Measurements from ENCODE around the gene C11orf71. TPM values are rescaled to one million over a fixed set of nuclear protein-coding genes. Genes with fewer than 3 reads are reported as not detected.

The C11orf71 gene
- total RNA-seq, 6 donors from 2014 or later: 6.2 to 16.8 (median 8.3) TPM

- ATAC-seq (ENCODE audit: low FRiP score in 2 of 2) (no peak), DNase-seq (no peak)
- WGBS, 2 donors: 82 to 91% methylated on average over 5 of the region's 5 CpGs
- no peak for TF ChIP-seq POLR2AphosphoS5 (IDR thresholded peaks at IDR 0.05)
- no peak for TF ChIP-seq POLR2A (IDR thresholded peaks at IDR 0.05)
- no peak for TF ChIP-seq CTCF (IDR thresholded peaks at IDR 0.05)
- no peak for TF ChIP-seq EP300 (IDR thresholded peaks at IDR 0.05)
- Histone ChIP-seq H3K27me3 (no peaks in the 10 kb centered on the region), H3K4me1 (no peaks in the 10 kb centered on the region), H3K27ac (no peak overlapping the region), H3K4me3 (no peak overlapping the region), H3K36me3 (no peaks in the 10 kb centered on the region), H3K9me3 (no peaks in the 10 kb centered on the region)
Observed at GRCh38 chr11:114379394-114380069, 20.8 kb downstream of the C11orf71 start.

DNA sequence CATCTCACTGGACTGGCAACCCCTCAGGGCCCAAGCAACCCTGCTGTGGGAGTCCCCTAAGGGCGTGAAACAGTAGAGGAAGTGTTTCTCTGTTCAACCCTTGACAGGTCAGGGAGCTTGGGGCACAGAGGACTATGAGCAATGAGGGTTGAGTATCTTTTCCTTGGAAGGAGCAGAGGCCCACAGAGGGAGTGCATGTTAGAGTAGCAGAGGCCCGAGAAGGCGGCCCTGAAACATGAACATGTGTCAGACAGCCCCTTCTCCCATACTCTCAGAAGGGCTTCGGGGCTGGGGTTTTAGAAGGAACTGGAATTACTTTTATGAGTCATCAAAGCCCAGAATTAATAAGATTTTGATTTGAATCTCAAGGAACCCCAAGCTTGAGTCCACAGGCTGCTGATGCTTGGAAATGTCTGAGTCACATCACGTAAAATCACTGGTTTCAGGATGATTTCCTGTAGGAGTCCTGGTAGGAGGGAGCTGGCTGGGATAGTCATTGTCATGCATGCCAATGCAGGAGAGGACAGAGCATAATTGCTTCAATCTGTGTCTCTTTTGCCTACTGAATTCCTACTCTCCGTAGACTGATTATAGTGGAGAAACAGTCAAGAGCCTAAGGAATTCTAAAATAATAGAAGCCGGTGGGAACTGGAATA is 22.6 kb downstream of the C11orf71 start:
- H3K27me3 ChIP-seq: no peaks in the 10 kb centered on the region
- no peaks in the 10 kb centered on the region for H3K4me1 ChIP-seq
- ATAC-seq (ENCODE audit: low FRiP score in 2 of 2) (no peak), DNase-seq (no peak)
- no peak overlapping the region for H3K27ac ChIP-seq
- H3K9me3 ChIP-seq: no peaks in the 10 kb centered on the region
- no peak overlapping the region for H3K4me3 ChIP-seq
- 89 to 90% methylated on average over 7 of the region's 7 CpGs for WGBS, 2 donors
- no peak for TF ChIP-seq POLR2A (IDR thresholded peaks at IDR 0.05)
- TF ChIP-seq POLR2AphosphoS5 (IDR thresholded peaks at IDR 0.05): no peak
- no peak for TF ChIP-seq CTCF (IDR thresholded peaks at IDR 0.05)
- no peaks in the 10 kb centered on the region for H3K36me3 ChIP-seq

DNA sequence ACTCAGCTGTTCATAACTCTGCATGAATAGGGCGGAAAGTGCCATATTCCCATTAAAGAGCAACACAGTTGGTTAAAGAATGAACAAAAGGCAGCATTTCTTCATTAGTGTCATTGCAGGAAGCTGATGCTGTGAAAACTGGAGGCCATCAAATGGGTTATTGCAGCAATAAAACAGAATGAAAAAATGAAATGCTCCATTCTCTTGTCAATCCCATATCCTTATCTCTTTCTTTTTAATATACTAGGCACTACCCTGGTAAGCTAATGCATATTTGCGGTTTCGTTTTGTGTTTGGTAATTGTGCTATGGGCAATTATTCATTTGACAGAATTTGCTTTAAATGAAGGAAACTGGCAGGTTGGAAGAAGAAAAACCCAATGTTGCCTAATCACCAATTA is 25.3 kb downstream of the C11orf71 start:
- no peaks in the 10 kb centered on the region for H3K27me3 ChIP-seq
- TF ChIP-seq POLR2A (IDR thresholded peaks at IDR 0.05) (no peak), CTCF (IDR thresholded peaks at IDR 0.05) (no peak), POLR2AphosphoS5 (IDR thresholded peaks at IDR 0.05) (no peak), EP300 (IDR thresholded peaks at IDR 0.05) (no peak)
- no peak overlapping the region for H3K27ac ChIP-seq
- WGBS, 2 donors: 93 to 94% methylated on average over 3 of the region's 3 CpGs
- DNase-seq: no peak
- no peaks in the 10 kb centered on the region for H3K36me3 ChIP-seq
- no peaks in the 10 kb centered on the region for H3K4me1 ChIP-seq
- no peaks in the 10 kb centered on the region for H3K9me3 ChIP-seq
- H3K4me3 ChIP-seq: no peak overlapping the region
- no peak for ATAC-seq (ENCODE audit: low FRiP score in 2 of 2)

GRCh38 chr11:114368918-114369680 is 31.2 kb downstream of the C11orf71 start:
- Histone ChIP-seq H3K9me3 (no peaks in the 10 kb centered on the region), H3K36me3 (no peaks in the 10 kb centered on the region), H3K4me1 (no peaks in the 10 kb centered on the region), H3K4me3 (no peak overlapping the region), H3K27ac (no peak overlapping the region), H3K27me3 (no peaks in the 10 kb centered on the region)
- DNase-seq (no peak), ATAC-seq (ENCODE audit: low FRiP score in 2 of 2) (no peak)
- 76 to 86% methylated on average over 5 of the region's 5 CpGs for whole genome bisulfite sequencing, 2 donors
- TF ChIP-seq POLR2A (IDR thresholded peaks at IDR 0.05): no peak
- TF ChIP-seq EP300 (IDR thresholded peaks at IDR 0.05): no peak
- TF ChIP-seq POLR2AphosphoS5 (IDR thresholded peaks at IDR 0.05): no peak
- TF ChIP-seq CTCF (IDR thresholded peaks at IDR 0.05): no peak
